Omental fat pad (tissue), 4 donors: ENCODE results near the gene LRRC59. TPM values are rescaled to one million over a fixed set of nuclear protein-coding genes. Genes with fewer than 3 reads are reported as not detected.

Source experiments
- ATAC-seq: fragments of 150-250 bp; one replicate; pipeline ENCODE4 v1.9.1; 2016; ENCODE audit warnings: mild to moderate bottlenecking, moderate library complexity; ENCODE audit not compliant: low FRiP score
- DNase-seq: peaks from one replicate; pipeline ENCODE4 v3.0.0-alpha.2; 2019; ENCODE audit warnings: low spot score
- CTCF ChIP-seq, 3 donors: fragments of 450-650 bp; IDR thresholded peaks; one replicate each; pipeline ENCODE4 v1.5.1; 2016 to 2017; ENCODE audit warnings: antibody characterized with exemption in 3 of 3, mild to moderate bottlenecking in 3 of 3, moderate library complexity in 2 of 3
- total RNA-seq, 4 donors: library from RNA; depleted of rRNA; stranded (reverse); fragments of >200 nt; gene quantifications; one replicate each; pipeline ENCODE4 v1.1.0, GENCODE V29; 2016

Gene LRRC59
- total RNA-seq, 4 donors from 2014 or later, result 53.6 to 193 (median 102) TPM

GRCh38 chr17:50365649-50366393, 31.5 kb downstream of the LRRC59 start:
- ATAC-seq, result no peak
- DNase-seq, result no peak
- no peak for TF ChIP-seq CTCF (IDR thresholded peaks at IDR 0.05)

GRCh38 chr17:50365165-50365564, 32.2 kb downstream of the LRRC59 start:
- no peak for TF ChIP-seq CTCF (IDR thresholded peaks at IDR 0.05)
- DNase-seq (no peak), ATAC-seq (no peak)

DNA sequence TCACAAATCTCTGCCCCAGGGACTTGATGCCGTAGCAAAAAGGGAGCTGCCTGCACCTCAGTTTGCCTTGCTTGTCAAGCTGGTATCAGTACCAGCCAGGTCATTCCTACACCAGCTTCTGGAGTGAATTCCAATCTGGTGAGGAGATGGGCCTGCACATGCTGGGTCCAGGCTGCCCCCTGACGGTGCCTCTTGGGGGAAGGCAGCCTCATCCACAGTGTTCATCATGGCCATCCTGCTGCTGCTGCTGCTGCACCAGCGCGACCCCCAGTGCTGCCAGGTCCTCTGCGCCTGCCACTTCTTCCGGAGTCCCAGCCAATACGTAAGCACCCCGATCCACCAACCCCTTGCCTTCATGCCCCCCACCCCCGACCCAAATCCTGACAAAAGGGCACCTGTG, 32.6 kb downstream of the LRRC59 start:
- TF ChIP-seq CTCF (IDR thresholded peaks at IDR 0.05), result no peak
- DNase-seq (no peak), ATAC-seq (no peak)

DNA sequence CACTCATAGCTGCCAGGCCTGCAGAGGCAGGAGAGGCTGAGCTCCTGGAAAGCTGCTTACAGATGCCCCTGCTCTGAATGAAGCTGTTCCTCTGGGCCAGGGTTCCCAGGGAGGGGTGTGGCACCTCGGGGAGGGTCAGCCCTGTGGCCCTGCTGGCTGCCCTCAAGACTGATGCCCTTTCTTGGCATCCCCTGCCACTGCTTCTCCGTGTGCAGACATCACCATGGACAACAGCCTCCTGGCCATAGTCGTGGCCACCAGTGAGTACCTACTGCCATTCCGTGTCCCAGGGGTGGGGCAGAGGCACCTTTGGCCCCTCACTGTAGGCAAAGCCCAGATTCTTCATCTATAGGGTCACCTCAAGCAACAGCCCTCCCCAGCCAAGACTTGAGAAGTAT, 33.3 kb downstream of the LRRC59 start:
- ATAC-seq (no peak), DNase-seq (no peak)
- no peak for TF ChIP-seq CTCF (IDR thresholded peaks at IDR 0.05)

DNA sequence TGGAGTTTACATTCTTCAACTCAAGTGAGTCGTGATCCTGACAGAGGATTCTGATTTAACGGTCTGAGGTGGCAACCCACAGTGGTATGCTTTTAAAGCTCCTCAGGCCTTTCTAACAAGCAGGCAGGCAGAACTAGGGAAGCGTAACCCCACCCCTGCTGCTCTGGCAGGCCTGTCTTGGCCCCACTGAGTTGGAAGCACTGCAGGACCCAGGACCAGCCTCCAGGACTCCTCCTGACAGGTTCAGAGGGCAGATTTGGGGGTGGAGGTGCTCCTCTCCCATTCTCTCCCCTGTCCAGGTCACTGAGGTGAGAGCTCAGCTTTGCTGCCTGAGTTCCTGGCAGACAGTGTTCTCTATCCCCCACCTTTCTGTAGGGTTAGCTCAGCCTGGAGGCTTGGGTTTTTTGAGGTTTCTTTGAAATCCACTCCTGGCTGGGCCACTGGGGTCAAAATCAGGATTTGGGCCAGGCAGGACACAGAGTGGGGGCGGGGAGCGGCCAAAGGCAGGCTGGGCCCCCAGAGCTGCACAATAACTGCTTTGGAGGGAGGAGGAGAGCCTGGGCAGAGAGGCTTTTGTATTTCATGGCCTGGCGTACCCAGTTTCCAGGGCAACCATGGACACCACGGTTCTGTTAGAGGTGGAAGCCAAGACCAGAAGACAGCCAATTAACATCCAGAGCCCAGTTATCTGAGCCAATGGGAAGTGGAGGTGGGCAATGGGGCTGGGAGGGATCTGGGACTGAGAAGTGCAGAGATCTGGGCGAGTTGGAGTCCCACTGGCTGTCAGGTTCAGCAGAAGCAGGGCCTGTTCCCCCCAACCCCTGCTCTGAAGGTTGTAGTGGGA, 33.9 kb downstream of the LRRC59 start:
- ATAC-seq (no peak), DNase-seq (no peak)
- TF ChIP-seq CTCF (IDR thresholded peaks at IDR 0.05), result no peak

- no peak for DNase-seq
- TF ChIP-seq CTCF (IDR thresholded peaks at IDR 0.05), result no peak
- no peak for ATAC-seq
Measured at GRCh38 chr17:50362661-50363060, 34.7 kb downstream of the LRRC59 start.
